22Rv1 (cell line): ENCODE results near the gene DGKD.

ENCODE experiments used
- CTCF ChIP-seq: fragments of 450-650 bp; IDR thresholded peaks from 2 replicates; pipeline ENCODE4 v1.5.1; 2017; ENCODE audit warnings: mild to moderate bottlenecking
- ZFX ChIP-seq: fragments of 450-650 bp; IDR thresholded peaks from 2 replicates; pipeline ENCODE4 v1.6.1; 2017; ENCODE audit warnings: antibody characterized with exemption, borderline replicate concordance

DNA sequence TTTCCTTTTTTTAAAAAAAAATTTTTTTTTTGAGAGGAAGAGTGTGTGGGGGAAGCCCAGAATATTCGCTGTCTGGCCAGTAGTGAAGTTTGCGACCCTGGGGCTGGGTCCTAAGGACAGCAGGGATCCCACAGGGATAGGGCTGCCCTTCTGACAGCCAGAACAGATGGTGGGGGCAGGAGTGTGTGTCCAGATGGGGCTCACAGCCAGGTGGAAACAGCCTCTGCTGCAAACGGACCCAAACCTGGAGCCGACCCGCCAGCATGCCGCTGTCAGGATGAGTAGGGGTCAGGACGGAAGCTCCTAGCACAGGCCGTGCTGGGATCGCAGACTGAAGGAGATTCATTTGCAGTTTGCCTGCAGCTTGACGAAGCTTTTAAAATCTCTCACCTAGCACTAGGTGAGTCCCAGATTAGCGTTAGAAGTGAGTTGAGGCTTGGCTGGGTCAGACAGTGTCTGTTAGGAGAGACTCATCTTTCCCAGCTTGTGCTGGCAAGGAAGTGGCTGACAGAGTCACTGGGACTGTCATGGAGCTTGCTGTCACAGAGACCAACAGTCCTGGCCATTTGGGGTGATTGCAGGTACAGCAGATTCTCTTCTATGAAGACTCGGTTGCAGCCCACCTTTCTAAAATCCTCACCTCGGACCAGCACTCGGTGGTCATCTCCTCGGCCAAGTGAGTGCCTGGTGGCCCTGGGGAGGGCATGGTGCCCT, 93.4 kb downstream of the DGKD start:
- no peak for TF ChIP-seq CTCF
- TF ChIP-seq ZFX = no peak
